CD8-positive, alpha-beta memory T cell (primary cell): ENCODE measurements around the gene AKAP1. TPM values are rescaled to one million over a fixed set of nuclear protein-coding genes. Genes with fewer than 3 reads are reported as not detected.

ENCODE experiments used
- CTCF ChIA-PET: fragments of 350-600 bp; sonication (Branson Sonifier 250); formaldehyde crosslinking; loops from one replicate; lab custom pipeline; 2021; ENCODE audit warnings: antibody characterized with exemption; lab: Charles Lee
- POLR2A ChIA-PET: fragments of 350-600 bp; sonication (Branson Sonifier 250); formaldehyde crosslinking; loops from one replicate; lab custom pipeline; 2021; ENCODE audit warnings: antibody characterized with exemption; lab: Charles Lee
- DNase-seq, 5 donors: peaks; one replicate each; pipeline versions ENCODE4 v3.0.0 to v3.0.0-alpha.2; 2020 to 2022; ENCODE audit warnings: mixed read lengths in 1 of 5
- H3K27ac ChIP-seq: one replicate; pipeline ENCODE4 v1.7.0; 2013; ENCODE audit warnings: low read depth, mild to moderate bottlenecking, low read length, moderate library complexity
- H3K27me3 ChIP-seq: 2 replicates; pipeline ENCODE4 v1.7.0; 2013; ENCODE audit warnings: low read length, mild to moderate bottlenecking; ENCODE audit not compliant: insufficient read depth, poor library complexity, severe bottlenecking
- H3K36me3 ChIP-seq: 2 replicates; pipeline ENCODE4 v1.7.0; 2013; ENCODE audit warnings: mild to moderate bottlenecking, low read length, moderate library complexity; ENCODE audit not compliant: insufficient read depth
- H3K4me1 ChIP-seq: 2 replicates; pipeline ENCODE4 v1.7.0; 2013; ENCODE audit warnings: mild to moderate bottlenecking, low read length, moderate library complexity; ENCODE audit not compliant: insufficient read depth
- H3K4me3 ChIP-seq: 2 replicates; pipeline ENCODE4 v1.7.0; 2013; ENCODE audit warnings: mild to moderate bottlenecking, low read length
- H3K9me3 ChIP-seq: 2 replicates; pipeline ENCODE4 v1.7.0; 2013; ENCODE audit warnings: mild to moderate bottlenecking, low read length
- H3K27ac Mint-ChIP-seq, 8 donors: one replicate each; pipeline ENCODE4 v1.8.0; 2020 to 2021; ENCODE audit warnings: mixed read lengths in 8 of 8, mild to moderate bottlenecking in 6 of 8, inconsistent platforms in 3 of 8, moderate library complexity in 3 of 8
- H3K27me3 Mint-ChIP-seq, 2 donors: one replicate each; pipeline ENCODE4 v1.8.0; 2020 to 2021; ENCODE audit warnings: mixed read lengths in 2 of 2, mild to moderate bottlenecking in 1 of 2, moderate library complexity in 1 of 2
- H3K36me3 Mint-ChIP-seq, 3 donors: one replicate each; pipeline ENCODE4 v1.8.0; 2020 to 2021; ENCODE audit warnings: mixed read lengths in 3 of 3, inconsistent platforms in 1 of 3, mild to moderate bottlenecking in 1 of 3
- H3K4me1 Mint-ChIP-seq, 3 donors: one replicate each; pipeline ENCODE4 v1.8.0; 2020 to 2021; ENCODE audit warnings: mixed read lengths in 3 of 3, inconsistent platforms in 1 of 3, mild to moderate bottlenecking in 1 of 3
- H3K4me3 Mint-ChIP-seq, 7 donors: one replicate each; pipeline ENCODE4 v1.8.0; 2020 to 2021; ENCODE audit warnings: mixed read lengths in 7 of 7, mild to moderate bottlenecking in 6 of 7, moderate library complexity in 4 of 7, inconsistent platforms in 2 of 7
- H3K9me3 Mint-ChIP-seq, 5 donors: one replicate each; pipeline ENCODE4 v1.8.0; 2020 to 2022; ENCODE audit warnings: mixed read lengths in 5 of 5, mild to moderate bottlenecking in 3 of 5, moderate library complexity in 2 of 5, inconsistent platforms in 1 of 5
- polyA plus RNA-seq: library from polyadenylated mRNA; unstranded; fragments of 300-500 nt; fragmentation: Illumina TruSeq; gene quantifications from one replicate; pipeline ENCODE4 v1.2.3, GENCODE V29; 2021
- total RNA-seq, 2 experiments: library from RNA; stranded (reverse); gene quantifications; one replicate each; pipeline ENCODE4 v1.2.3, GENCODE V29; 2021

Gene AKAP1
- total and polyA plus RNA-seq, 3 experiments from 2014 or later: 22.2 to 49.7 (median 48.2) TPM

DNA sequence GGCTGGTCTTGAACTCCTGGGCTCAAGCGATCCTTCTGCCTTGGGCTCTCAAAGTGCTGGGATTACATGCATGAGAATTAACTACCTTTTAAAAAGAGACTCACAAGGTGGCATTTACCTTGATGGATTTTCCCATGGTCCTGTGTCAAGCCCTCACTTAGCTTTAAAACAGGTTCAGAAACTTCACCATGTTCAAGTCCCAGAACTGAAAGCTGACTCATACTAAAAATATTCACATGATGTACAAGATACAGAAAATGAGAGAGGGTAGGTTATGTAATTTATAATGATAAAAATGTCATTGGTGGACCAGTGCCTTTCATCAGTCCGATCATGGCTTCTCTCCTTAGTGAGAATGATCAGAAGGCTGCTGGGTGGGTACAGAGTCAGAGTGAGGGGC, 4.3 kb upstream of the AKAP1 start:
- Histone ChIP-seq H3K27ac (no peak overlapping the region), H3K9me3 (no peaks in the 10 kb centered on the region), H3K36me3 (no peaks in the 10 kb centered on the region), H3K4me1 (peaks cover 7% of the 10 kb centered on the region), H3K27me3 (no peaks in the 10 kb centered on the region), H3K4me3 (no peak overlapping the region)
- no peak for DNase-seq
- peaks cover 0 to 8% of the 10 kb centered on the region in 2 donors for H3K27me3 Mint-ChIP-seq
- ChIA-PET POLR2A (no interaction called here), CTCF (no interaction called here)
- H3K36me3 Mint-ChIP-seq: peaks cover 0 to 4% (median 2%) of the 10 kb centered on the region in 3 donors
- H3K4me1 Mint-ChIP-seq: peaks cover 9 to 11% (median 10%) of the 10 kb centered on the region in 3 donors
- peak overlapping the region in 1 of 8 donors; percentile 64 for H3K27ac Mint-ChIP-seq
- no peaks in the 10 kb centered on the region for H3K9me3 Mint-ChIP-seq
- H3K4me3 Mint-ChIP-seq: peak overlapping the region in 1 of 7 donors; percentile 52

DNA sequence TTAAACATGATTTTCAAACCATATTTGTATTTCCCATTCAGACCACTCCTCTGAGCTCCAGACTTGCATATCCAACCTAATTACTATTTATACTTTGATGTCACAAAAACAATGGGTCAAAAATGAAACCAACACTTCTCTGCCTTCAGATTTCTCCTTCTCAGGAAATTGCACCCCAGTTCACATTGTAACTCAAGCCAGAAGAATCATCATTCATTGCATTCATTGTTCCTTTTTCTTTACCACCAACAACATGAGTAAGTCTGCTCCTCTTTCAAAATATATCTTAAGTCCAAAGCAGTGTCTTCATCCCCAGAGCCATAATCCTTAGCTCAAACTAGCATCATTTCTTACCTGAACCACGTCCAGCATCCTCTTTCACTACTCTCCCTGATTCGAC, 2.6 kb upstream of the AKAP1 start:
- H3K4me1 Mint-ChIP-seq: peaks cover 23 to 24% (median 23%) of the 10 kb centered on the region in 3 donors
- peaks cover 17% of the 10 kb centered on the region for H3K4me1 ChIP-seq
- DNase-seq: no peak
- no peaks in the 10 kb centered on the region for H3K9me3 ChIP-seq
- POLR2A ChIA-PET: no interaction called here
- H3K27ac ChIP-seq: no peak overlapping the region
- H3K36me3 Mint-ChIP-seq: peaks cover 0 to 10% (median 2%) of the 10 kb centered on the region in 3 donors
- H3K4me3 Mint-ChIP-seq: peak overlapping the region in 1 of 7 donors; percentile 43
- no peaks in the 10 kb centered on the region for H3K9me3 Mint-ChIP-seq
- H3K36me3 ChIP-seq: no peaks in the 10 kb centered on the region
- H3K27me3 ChIP-seq: no peaks in the 10 kb centered on the region
- CTCF ChIA-PET: no interaction called here
- no peak overlapping the region for H3K4me3 ChIP-seq
- peaks cover 0 to 8% of the 10 kb centered on the region in 2 donors for H3K27me3 Mint-ChIP-seq
- peak overlapping the region in 4 of 8 donors; percentile 2 to 25 (median 10) for H3K27ac Mint-ChIP-seq

- H3K9me3 ChIP-seq: no peaks in the 10 kb centered on the region
- peak overlapping the region; percentile 99 for H3K4me3 ChIP-seq
- Mint-ChIP-seq H3K4me3 (peak overlapping the region; percentile 88 to 97 (median 92)), H3K9me3 (no peaks in the 10 kb centered on the region), H3K36me3 (peaks cover 0 to 10% (median 2%) of the 10 kb centered on the region in 3 donors), H3K4me1 (peaks cover 29 to 41% (median 40%) of the 10 kb centered on the region in 3 donors), H3K27ac (peak overlapping the region; percentile 89 to 96 (median 93)), H3K27me3 (peaks cover 0 to 2% of the 10 kb centered on the region in 2 donors)
- ChIA-PET CTCF (interaction anchor here (1.1 kb wide), 1 partner anchor 11 kb away, joined by 5 read pairs; no protein-coding TSS in a partner anchor), POLR2A (interaction anchor here (1.1 to 2.0 kb wide), 3 partner anchors 106 to 250 kb away, joined by 4 to 6 read pairs (median 5); partner anchors contain the start of genes C17orf67, DGKE, SCPEP1 and TRIM25)
- H3K27ac ChIP-seq: peak overlapping the region; percentile 96
- peak in 1 of 5 donors; percentile 8 for DNase-seq
- H3K27me3 ChIP-seq: no peaks in the 10 kb centered on the region
- peaks cover 17% of the 10 kb centered on the region for H3K4me1 ChIP-seq
- no peaks in the 10 kb centered on the region for H3K36me3 ChIP-seq
Observed at GRCh38 chr17:57084361-57084801, 665 bp upstream of the AKAP1 start.

- H3K27me3 ChIP-seq: no peaks in the 10 kb centered on the region
- peaks cover 0 to 3% of the 10 kb centered on the region in 2 donors for H3K27me3 Mint-ChIP-seq
- H3K36me3 Mint-ChIP-seq: peaks cover 0 to 10% (median 3%) of the 10 kb centered on the region in 3 donors
- peaks cover 31 to 50% (median 49%) of the 10 kb centered on the region in 3 donors for H3K4me1 Mint-ChIP-seq
- H3K9me3 ChIP-seq: no peaks in the 10 kb centered on the region
- H3K4me3 Mint-ChIP-seq: peak overlapping the region; percentile 88 to 97 (median 92)
- POLR2A ChIA-PET: interaction anchor here (0.6 to 2.0 kb wide), 6 partner anchors 14 to 764 kb away, joined by 3 to 7 read pairs (median 4); partner anchors contain the start of genes C17orf67, DGKE, MRPS23 and SCPEP1
- peak overlapping the region; percentile 60 to 95 (median 75) for H3K27ac Mint-ChIP-seq
- peak; percentile 50 to 80 (median 68) for DNase-seq
- CTCF ChIA-PET: interaction anchor here (1.1 kb wide), 1 partner anchor 13 kb away, joined by 5 read pairs; no protein-coding TSS in a partner anchor
- peak overlapping the region; percentile 68 for H3K27ac ChIP-seq
- H3K9me3 Mint-ChIP-seq: no peaks in the 10 kb centered on the region
- H3K4me1 ChIP-seq: peaks cover 17% of the 10 kb centered on the region
- H3K4me3 ChIP-seq: peak overlapping the region; percentile 66
- no peaks in the 10 kb centered on the region for H3K36me3 ChIP-seq
Observed at GRCh38 chr17:57085448-57086068, 512 bp downstream of the AKAP1 start.

DNA sequence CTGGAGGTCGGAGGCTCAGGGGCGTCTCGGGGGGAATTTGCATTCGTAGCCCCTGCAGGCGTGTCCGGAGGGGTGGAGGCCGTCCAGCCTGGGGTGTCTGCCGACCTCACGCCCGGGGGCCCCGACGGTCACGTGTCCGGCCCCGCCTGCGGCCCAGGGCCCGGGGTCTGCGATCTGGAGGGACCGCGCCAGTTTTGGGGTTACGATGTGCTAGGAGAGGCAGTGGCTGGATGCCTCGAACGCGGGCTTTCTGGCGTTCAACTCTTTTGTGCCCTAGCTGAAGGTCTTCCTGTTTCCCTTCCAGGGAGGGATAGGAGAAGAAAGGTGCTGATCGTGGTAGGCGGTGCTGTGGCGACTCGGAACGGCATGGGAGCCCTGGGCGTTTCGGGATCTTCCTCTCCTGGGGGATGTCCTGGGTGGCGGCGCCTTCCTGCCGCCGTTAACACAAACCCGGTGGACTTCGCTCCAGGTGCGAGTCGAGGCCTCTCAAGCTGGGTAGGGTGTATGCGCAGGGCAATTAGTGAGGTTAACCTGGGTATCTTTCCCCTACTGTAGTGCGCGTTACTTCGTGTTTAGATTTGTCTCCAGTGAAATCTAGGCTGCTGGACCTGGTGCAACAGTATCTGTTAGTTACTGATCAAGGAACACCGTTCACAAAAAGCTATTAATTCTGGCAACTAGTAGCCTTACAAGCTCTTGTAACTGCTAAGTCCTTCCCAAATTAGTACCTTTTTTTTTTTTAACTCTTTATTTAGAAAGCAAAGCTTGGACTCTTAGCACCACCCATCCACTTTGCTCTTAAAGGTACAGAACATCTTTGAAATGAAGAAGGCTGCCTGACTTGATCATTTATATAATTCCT, 1.3 kb downstream of the AKAP1 start:
- peak in 4 of 5 donors; percentile 13 to 27 (median 17) for DNase-seq
- POLR2A ChIA-PET: interaction anchor here (1.5 to 2.0 kb wide), 3 partner anchors 21 to 252 kb away, joined by 3 to 6 read pairs (median 5); partner anchors contain the start of genes C17orf67, DGKE and SCPEP1
- peak overlapping the region; percentile 75 to 95 (median 90) for H3K27ac Mint-ChIP-seq
- H3K27ac ChIP-seq: peak overlapping the region; percentile 68
- H3K4me3 Mint-ChIP-seq: peak overlapping the region; percentile 88 to 97 (median 92)
- peaks cover 0 to 3% of the 10 kb centered on the region in 2 donors for H3K27me3 Mint-ChIP-seq
- H3K36me3 ChIP-seq: no peaks in the 10 kb centered on the region
- H3K4me1 Mint-ChIP-seq: peaks cover 32 to 51% (median 50%) of the 10 kb centered on the region in 3 donors
- peaks cover 0 to 10% (median 3%) of the 10 kb centered on the region in 3 donors for H3K36me3 Mint-ChIP-seq
- no peaks in the 10 kb centered on the region for H3K9me3 Mint-ChIP-seq
- no peaks in the 10 kb centered on the region for H3K9me3 ChIP-seq
- H3K4me1 ChIP-seq: peaks cover 17% of the 10 kb centered on the region
- H3K27me3 ChIP-seq: no peaks in the 10 kb centered on the region
- peak overlapping the region; percentile 66 for H3K4me3 ChIP-seq
- CTCF ChIA-PET: interaction anchor here (0.9 kb wide), 1 partner anchor 267 kb away, joined by 3 read pairs; no protein-coding TSS in a partner anchor

DNA sequence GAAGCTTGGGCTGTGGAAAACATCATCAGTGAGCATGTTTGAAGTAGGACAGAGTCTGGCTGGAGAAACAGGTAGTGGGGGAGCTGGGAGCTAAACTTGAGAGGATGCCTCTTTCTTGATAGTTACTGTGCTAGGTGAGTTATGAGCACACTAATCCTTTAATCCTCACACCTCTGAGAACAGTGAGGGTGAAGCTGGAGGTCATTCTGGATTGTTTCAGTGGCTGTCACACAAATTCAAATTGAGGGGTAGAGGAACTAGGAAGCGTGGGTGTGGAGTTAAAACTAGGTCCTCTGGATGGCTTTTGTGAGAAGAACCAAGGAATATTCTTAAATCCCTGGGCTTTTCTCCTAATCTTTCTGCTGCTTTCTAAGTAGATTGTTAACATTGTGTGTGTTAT, 3.3 kb downstream of the AKAP1 start:
- Mint-ChIP-seq H3K4me1 (peaks cover 28 to 63% (median 51%) of the 10 kb centered on the region in 3 donors), H3K36me3 (peaks cover 0 to 12% (median 3%) of the 10 kb centered on the region in 3 donors), H3K9me3 (no peaks in the 10 kb centered on the region), H3K4me3 (peak overlapping the region in 2 of 7 donors; percentile 20 to 97), H3K27ac (peak overlapping the region in 1 of 8 donors; percentile 16), H3K27me3 (peaks cover 0 to 1% of the 10 kb centered on the region in 2 donors)
- Histone ChIP-seq H3K4me1 (peaks cover 17% of the 10 kb centered on the region), H3K27me3 (no peaks in the 10 kb centered on the region), H3K4me3 (no peak overlapping the region), H3K27ac (no peak overlapping the region), H3K36me3 (no peaks in the 10 kb centered on the region), H3K9me3 (no peaks in the 10 kb centered on the region)
- ChIA-PET POLR2A (no interaction called here), CTCF (interaction anchor here (1.0 kb wide), 1 partner anchor 128 kb away, joined by 3 read pairs; the partner anchor contains the start of gene COIL)
- no peak for DNase-seq

GRCh38 chr17:57089391-57089790, 4.3 kb downstream of the AKAP1 start:
- no peaks in the 10 kb centered on the region for H3K27me3 ChIP-seq
- H3K4me3 ChIP-seq: no peak overlapping the region
- peaks cover 13% of the 10 kb centered on the region for H3K4me1 ChIP-seq
- H3K4me3 Mint-ChIP-seq: no peak overlapping the region
- no peak overlapping the region for H3K27ac ChIP-seq
- no peaks in the 10 kb centered on the region for H3K36me3 ChIP-seq
- no peak overlapping the region for H3K27ac Mint-ChIP-seq
- H3K27me3 Mint-ChIP-seq: peaks cover 0 to 1% of the 10 kb centered on the region in 2 donors
- H3K36me3 Mint-ChIP-seq: peaks cover 0 to 12% (median 4%) of the 10 kb centered on the region in 3 donors
- ChIA-PET CTCF (no interaction called here), POLR2A (no interaction called here)
- no peaks in the 10 kb centered on the region for H3K9me3 ChIP-seq
- peaks cover 28 to 62% (median 56%) of the 10 kb centered on the region in 3 donors for H3K4me1 Mint-ChIP-seq
- H3K9me3 Mint-ChIP-seq: no peaks in the 10 kb centered on the region
- DNase-seq: no peak
